ENCODE data around the gene SEC23B.

SEC23B gene

GRCh38 chr20:18587665-18588573 is 80.2 kb downstream of the SEC23B start, which contains the start of gene DTD1:
Gene DTD1 (plus strand): TSS chr20:18588054. CDS start chr20:18588073, 19 bp downstream.
- peak; percentile 76 for DNase-seq (ENCODE audit: low spot score)

- no peak for DNase-seq (ENCODE audit: low spot score)
These were observed 80.8 kb downstream of the SEC23B start for GRCh38 chr20:18588574-18588933.

- no peak for DNase-seq (ENCODE audit: low spot score)
These were observed 82.4 kb downstream of the SEC23B start for GRCh38 chr20:18589941-18590674.

GRCh38 chr20:18596270-18596669 is 88.5 kb downstream of the SEC23B start:
- DNase-seq (ENCODE audit: low spot score): no peak

GRCh38 chr20:18609741-18610140 is 102.0 kb downstream of the SEC23B start:
- DNase-seq (ENCODE audit: low spot score): no peak

Data from NAMALWA (cell line).